NCI-H748 (cell line): ENCODE measurements around the gene BCL2L13.
"Not testable (repeated sequence)": the region's sequence is repeated elsewhere in the genome, so short reads cannot be mapped to it uniquely, and the experiment has no call there.

Experiments used
- DNase-seq: peaks from one replicate; lab custom pipeline; 2025; ENCODE audit not compliant: unreplicated experiment; lab: John Stamatoyannopoulos, UW

BCL2L13 gene

GRCh38 chr22:17694193-17694592 lies 55.6 kb downstream of the BCL2L13 start:
- no peak for DNase-seq

DNA sequence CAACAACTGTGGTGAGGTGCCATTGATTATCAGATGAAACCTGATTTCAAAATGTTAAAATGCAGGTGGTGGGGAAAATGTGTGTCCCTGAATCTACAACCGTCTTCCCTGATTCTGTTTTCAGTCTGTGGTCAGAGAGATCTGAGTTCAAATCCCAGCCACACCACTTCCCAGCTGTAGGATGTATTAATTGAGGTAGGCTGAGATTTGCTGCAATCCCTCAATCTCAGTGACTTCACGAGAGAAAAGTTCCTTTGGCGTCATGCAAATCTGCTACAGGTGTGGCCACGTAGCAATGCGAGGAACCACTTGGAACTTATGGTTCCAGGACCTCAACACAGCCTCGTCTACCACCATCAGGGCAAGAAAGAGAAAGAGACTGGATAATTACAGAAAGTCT lies 56.2 kb downstream of the BCL2L13 start:
- DNase-seq, result no peak

DNA sequence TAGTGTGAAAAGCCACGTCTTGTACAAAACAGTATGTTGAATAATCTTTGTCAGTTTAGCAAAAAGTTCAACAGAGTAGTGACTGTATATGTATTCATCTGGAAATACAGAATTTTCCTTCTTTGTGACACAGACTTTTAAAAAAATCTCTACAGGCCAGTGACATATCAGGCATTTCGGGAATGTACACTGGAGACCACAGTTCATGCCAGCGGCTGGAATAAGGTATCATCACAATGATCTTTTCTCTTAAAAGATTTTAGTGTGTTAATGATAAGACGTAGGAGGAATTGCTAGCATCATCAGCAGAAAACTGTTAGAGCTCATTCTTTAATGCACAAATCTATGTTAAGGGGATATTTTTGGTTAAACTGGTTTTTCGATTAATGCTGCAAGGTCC lies 57.4 kb downstream of the BCL2L13 start:
- DNase-seq, result no peak

- DNase-seq, result not testable (repeated sequence)
These were observed 58.6 kb downstream of the BCL2L13 start for GRCh38 chr22:17697196-17697595.

DNA sequence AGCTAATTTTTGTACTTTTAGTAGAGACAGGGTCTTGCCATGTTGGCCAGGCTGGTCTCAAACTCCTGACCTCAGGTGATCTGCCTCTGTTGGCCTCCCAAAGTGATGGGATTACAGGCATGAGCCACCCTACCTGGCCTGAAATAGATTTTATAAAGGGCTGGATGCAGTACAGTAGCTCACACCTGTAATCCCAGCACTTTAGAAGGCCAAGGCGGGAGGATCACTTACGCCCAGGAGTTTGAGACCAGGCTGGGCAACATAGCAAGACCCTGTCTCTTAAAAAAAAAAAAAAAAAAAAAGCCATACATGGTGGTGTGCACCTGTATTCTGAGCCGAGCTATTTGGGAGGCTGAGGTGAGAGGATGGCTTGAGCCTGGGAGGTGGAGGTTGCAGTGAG lies 59.7 kb downstream of the BCL2L13 start:
- not testable (repeated sequence) for DNase-seq

DNA sequence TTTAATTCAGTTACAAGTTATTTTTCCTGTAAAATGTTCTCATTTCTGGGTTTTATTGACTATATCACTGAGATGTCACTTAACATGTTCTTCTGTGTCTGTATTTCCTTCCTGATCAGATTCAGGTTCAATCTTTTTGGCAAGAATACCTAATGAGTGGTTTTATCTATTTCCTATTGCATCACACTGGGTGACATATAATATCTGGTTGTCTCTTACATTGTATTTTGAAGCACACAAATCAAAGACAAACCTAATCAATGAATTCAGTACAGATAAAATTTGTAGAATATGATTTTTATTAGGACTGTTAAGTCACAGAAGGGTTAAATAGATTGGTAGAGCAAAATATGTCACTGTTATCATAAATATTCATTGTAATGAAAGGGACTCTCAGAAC lies 60.4 kb downstream of the BCL2L13 start:
- no peak for DNase-seq

DNA sequence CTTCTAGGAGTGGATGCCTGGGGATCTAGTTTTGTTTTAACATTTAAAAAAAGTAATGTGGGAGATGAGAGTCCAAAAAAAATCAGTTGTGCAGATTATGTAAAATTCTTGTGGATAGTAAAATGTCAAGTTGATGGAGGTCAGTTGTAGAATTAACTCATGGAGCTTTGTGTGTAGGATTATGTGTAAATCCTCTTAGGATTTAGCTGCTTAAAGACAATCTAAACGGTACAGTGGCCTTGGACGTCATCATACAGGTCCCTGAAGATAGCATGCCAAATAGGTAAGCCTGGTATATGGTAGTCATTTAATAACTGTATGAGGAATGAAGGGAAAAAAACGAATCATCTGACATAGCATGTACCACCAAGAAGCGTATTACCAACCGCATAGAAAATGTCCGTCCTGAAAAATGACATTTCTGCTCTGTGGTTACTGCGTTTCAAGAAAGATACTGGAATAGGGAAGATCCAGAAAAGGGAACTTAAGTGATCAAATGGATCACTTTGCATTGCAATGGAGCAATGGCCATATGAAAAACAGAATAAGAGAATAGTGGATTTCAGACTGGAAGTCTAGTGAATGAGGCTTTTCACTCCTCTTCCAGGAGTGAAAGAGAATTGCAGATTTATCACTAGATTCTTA lies 61.3 kb downstream of the BCL2L13 start:
- no peak for DNase-seq

GRCh38 chr22:17700778-17701177 lies 62.2 kb downstream of the BCL2L13 start:
- no peak for DNase-seq

DNA sequence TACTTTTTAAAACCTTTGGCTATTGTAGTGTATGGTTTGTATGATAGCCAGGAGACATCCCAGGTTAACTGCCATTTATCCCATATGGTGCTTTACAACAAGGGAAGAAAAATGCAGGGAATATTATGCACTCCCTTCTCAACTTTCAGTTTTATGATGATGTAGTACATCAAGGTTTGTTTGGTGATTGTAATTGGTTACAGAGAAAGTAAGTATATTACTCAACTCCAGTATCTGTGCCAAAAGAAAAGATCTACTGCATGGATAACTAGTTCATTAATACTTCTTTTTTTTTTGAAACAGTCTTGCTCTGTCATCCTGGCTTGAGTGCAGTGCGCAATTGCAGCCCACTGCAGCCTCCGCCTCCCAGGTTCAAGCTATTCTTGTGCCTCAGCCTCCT lies 65.3 kb downstream of the BCL2L13 start:
- no peak for DNase-seq

DNA sequence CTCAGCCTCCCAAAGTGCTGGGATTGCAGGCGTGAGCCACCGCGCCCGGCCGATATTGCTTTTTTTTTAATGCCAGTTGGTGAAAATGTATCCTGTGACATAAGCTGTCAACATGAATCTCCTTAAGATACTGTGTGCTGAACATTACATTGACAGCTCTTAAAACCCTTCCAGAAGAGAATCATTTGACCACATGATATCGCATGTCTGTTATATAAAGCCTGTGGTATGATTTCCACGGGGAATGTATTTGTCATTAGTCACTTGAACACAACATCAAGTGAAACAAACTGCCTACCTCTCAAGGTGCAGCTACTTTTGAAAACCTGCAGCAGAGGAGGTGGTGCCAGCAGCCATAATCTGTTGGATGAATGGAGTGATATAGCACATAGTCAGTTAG lies 67.0 kb downstream of the BCL2L13 start:
- no peak for DNase-seq

DNA sequence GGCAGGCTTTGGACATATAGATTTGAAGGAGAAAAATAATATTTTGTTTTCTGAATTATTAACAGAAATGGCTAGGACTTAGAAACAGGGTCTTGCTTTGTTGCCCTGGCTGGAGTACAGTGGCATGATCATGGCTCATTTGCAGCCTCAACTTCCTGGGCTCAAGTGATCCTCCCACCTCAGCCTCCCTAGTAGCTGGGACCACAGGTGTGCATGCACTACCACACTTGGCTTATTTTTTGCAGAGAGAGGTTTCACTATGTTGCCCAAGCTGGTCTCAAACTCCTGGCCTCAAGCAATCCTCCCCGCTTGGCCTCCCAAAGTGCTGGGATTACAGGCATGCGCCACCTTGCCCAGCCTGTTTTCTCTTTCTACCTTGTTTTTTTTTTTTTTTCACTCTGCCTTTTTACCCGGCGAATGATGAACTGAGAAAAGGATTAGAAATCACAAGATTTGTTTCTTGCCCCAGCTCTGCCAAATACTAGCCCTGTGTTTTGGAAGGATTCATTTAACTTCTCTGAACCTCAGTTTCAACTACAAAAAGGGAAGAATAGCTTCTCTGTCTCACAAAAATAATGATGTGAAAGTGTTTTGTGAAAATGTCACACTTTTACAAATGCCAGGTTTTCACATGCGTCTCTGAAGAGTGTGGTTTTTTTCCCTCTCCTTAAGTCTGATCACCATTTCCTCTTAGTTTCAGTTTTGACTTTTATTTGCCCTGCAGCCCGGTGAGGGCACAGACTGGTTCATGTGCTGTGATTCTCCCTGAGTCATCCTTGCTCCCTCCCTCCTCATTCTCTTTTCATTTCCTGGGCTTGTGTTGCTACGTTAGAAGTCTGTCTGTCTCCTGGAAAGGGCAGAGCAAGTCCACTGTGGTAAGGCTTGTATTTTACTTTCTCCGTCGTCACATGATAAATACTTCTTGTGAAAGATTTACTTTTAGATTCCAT lies 67.7 kb downstream of the BCL2L13 start:
- DNase-seq, result no peak

DNA sequence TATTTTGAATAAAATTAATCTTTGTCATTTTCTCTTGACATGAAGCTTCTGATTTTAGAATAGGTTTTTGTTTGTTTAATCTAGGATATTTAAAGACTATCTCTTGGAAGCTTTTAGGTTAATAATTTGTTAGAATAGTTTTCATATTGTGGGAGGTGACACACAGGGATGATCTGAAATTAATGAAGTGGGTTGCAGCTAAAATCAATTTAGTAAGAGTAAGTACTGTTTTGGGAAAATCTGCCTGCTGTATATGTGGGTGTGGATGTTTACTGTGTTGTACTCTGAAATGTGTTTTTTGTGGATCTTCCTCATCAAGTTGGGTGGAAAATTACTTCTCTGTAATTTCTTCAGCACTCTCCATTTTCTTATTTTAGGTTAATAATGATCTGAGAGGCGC lies 68.4 kb downstream of the BCL2L13 start:
- DNase-seq, result no peak

DNA sequence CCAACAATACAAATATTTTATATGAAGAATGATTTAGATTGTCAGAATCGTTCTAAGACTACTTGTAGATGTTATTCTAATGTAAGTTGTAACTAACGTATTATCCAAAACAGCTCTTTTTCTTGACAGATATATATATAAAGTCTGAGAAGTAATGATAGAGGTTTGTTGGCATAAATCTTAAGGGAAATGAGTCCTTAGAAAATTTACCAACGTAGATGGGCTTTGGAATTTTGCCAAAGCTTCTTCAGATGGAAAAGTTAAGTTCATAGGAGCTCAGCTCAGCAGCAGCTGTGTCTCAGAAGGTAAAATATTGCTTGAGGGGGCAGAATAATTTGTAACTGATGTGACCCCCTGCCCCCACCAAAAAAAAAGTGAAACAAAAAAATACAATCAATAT lies 69.0 kb downstream of the BCL2L13 start:
- DNase-seq, result no peak

DNA sequence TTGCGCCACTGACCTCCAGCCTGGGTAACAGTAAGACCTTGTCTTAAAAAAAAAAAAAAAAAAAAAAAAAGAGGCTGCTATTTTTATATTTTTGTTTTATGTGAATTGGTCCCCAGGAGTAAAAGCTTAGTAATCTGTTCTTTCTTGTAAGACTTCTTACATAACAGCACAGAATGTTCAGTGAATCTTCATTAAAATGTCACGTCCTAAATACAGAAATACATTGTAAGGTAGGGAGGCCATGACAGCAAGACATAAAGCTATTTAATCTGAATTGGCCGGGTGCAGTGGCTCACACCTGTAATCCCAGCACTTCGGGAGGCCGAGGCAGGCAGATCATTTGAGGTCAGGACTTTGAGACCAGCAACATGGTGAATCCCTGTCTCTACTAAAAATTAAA lies 71.5 kb downstream of the BCL2L13 start:
- no peak for DNase-seq

- no peak for DNase-seq
These were observed 73.9 kb downstream of the BCL2L13 start for GRCh38 chr22:17712441-17712840.

DNA sequence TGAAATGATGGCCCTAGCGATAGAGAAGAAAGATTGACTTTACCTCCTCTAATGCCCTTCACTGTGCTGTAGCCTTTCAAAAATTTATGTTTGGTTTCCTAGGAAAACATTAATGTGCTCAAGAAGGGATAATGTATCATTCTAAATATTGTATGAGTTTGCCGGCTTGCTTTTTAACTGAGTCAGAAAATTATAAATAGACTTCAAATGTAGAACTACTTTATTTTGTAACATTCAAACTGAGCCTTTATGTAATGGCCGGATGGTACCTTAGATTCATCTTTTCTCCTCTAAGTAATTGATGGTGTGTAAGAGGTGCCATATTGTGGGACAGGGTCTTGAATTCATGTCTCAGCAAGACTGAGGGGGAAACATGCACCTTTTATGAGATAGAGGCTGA lies 78.0 kb downstream of the BCL2L13 start:
- DNase-seq, result no peak

GRCh38 chr22:17717708-17718107 lies 79.2 kb downstream of the BCL2L13 start:
- no peak for DNase-seq

- no peak for DNase-seq
These were observed 81.4 kb downstream of the BCL2L13 start for GRCh38 chr22:17719911-17720310.

- no peak for DNase-seq
These were observed 85.7 kb downstream of the BCL2L13 start for GRCh38 chr22:17724241-17724640.

DNA sequence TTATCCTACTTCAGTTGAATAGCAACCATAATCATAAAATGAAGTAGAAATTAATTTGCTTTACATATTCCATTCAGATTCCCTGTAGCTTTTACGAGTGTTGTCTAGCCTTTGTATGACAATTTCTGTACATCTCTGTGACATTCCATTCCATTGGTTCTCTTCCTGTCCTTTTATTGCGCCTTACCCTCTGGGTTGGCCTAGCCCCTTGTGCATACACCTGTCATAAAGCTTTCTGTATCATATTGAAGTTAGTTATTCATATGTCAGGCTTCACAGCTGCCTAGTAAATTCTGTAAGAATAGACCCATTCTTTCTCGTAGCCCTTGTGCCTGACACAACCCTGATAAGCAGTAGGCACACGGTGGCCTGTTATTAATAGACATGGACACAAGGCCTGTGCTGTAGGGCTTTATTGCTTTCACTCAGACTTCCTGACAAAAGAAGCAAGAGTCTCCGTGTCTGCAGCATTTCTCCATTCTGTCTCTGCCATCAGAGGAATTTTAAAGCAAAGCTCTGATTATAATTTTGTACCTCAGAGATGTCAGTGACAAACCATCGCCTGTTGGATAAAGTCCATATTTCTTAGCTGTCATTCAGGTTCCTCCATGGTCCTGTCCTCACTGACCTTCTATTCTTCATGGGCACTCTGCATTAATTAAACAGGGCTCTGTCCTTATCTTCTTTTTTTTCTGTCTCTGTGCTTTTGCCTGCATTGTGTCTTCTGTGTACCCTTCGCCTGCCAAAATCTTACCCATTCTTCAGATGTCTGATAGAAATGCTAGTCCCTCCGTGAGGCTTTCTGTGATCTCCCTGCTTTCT lies 86.3 kb downstream of the BCL2L13 start:
- DNase-seq, result no peak

- DNase-seq, result no peak
These were observed 86.9 kb downstream of the BCL2L13 start for GRCh38 chr22:17725500-17725796.
